Mucosa of gallbladder (tissue), 1 donor: ENCODE data around the gene SMARCD1. TPM values are rescaled to one million over a fixed set of nuclear protein-coding genes. Genes with fewer than 3 reads are reported as not detected.

Experiments used
- DNase-seq: peaks from one replicate; pipeline ENCODE4 v3.0.0-alpha.2; 2020; ENCODE audit warnings: low spot score
- total RNA-seq: library from RNA; stranded (reverse); gene quantifications from one replicate; pipeline ENCODE4 v1.2.1, GENCODE V29; 2021
- donor health status: DM: no; HTN: no; CAD: no.

The SMARCD1 gene
- total RNA-seq, 1 donor from 2014 or later = 49.5 TPM

GRCh38 chr12:50104417-50105366 is 19.6 kb downstream of the SMARCD1 start:
- peak; percentile 37 for DNase-seq

GRCh38 chr12:50105913-50106450 is 20.8 kb downstream of the SMARCD1 start:
- no peak for DNase-seq

GRCh38 chr12:50106907-50107306 is 21.8 kb downstream of the SMARCD1 start:
- DNase-seq = no peak

- no peak for DNase-seq
Observed at GRCh38 chr12:50107416-50108268, 22.5 kb downstream of the SMARCD1 start.

GRCh38 chr12:50109319-50109718 is 24.2 kb downstream of the SMARCD1 start:
- no peak for DNase-seq

GRCh38 chr12:50110127-50110761 is 25.1 kb downstream of the SMARCD1 start:
- DNase-seq = peak; percentile 74

GRCh38 chr12:50110762-50111351 is 25.7 kb downstream of the SMARCD1 start:
- peak; percentile 80 for DNase-seq

- DNase-seq = no peak
Observed at GRCh38 chr12:50111395-50111692, 26.2 kb downstream of the SMARCD1 start.

GRCh38 chr12:50111693-50112455 is 26.7 kb downstream of the SMARCD1 start, which contains the start of gene COX14:
Gene COX14 (plus strand): TSS chr12:50112236. CDS start chr12:50120044, 7,808 bp downstream.
- DNase-seq = peak; percentile 99

GRCh38 chr12:50112456-50113218 is 27.5 kb downstream of the SMARCD1 start:
- DNase-seq = no peak

- DNase-seq = no peak
Observed at GRCh38 chr12:50117057-50117622, 32.0 kb downstream of the SMARCD1 start.

- no peak for DNase-seq
Observed at GRCh38 chr12:50119387-50119786, 34.2 kb downstream of the SMARCD1 start.

GRCh38 chr12:50120521-50120920 is 35.4 kb downstream of the SMARCD1 start:
- DNase-seq = no peak

GRCh38 chr12:50120953-50121352 is 35.8 kb downstream of the SMARCD1 start:
- DNase-seq = no peak

GRCh38 chr12:50121641-50122040 is 36.5 kb downstream of the SMARCD1 start:
- DNase-seq = no peak

GRCh38 chr12:50123203-50123602 is 38.1 kb downstream of the SMARCD1 start:
- DNase-seq = no peak

- DNase-seq = no peak
Observed at GRCh38 chr12:50127546-50127945, 42.4 kb downstream of the SMARCD1 start.

GRCh38 chr12:50129290-50129689 is 44.1 kb downstream of the SMARCD1 start:
- DNase-seq = no peak

GRCh38 chr12:50132505-50133135 is 47.5 kb downstream of the SMARCD1 start:
- no peak for DNase-seq
